Neuronal stem cell (in vitro differentiated cells): ENCODE measurements around the gene ARMC7.
"Not testable (repeated sequence)": the region's sequence is repeated elsewhere in the genome, so short reads cannot be mapped to it uniquely, and the experiment has no call there.

Experiments
- DNase-seq: peaks from one replicate; pipeline ENCODE4 v3.0.0-alpha.2; 2013; ENCODE audit warnings: low spot score
- H2AFZ ChIP-seq: one replicate; pipeline ENCODE4 v1.6.1; 2013; ENCODE audit warnings: mild to moderate bottlenecking, low read length, inconsistent platforms
- H2AK5ac ChIP-seq: 2 replicates; pipeline ENCODE4 v1.6.1; 2013; ENCODE audit warnings: low read depth, mild to moderate bottlenecking, inconsistent platforms, low read length, moderate library complexity, mixed read lengths
- H2BK120ac ChIP-seq: 2 replicates; pipeline ENCODE4 v1.6.1; 2013; ENCODE audit warnings: low read depth, mild to moderate bottlenecking, inconsistent platforms, low read length, moderate library complexity, mixed read lengths
- H2BK12ac ChIP-seq: one replicate; pipeline ENCODE4 v1.6.1; 2013; ENCODE audit warnings: low read length, inconsistent platforms
- H2BK15ac ChIP-seq: 2 replicates; pipeline ENCODE4 v1.6.1; 2013; ENCODE audit warnings: mild to moderate bottlenecking, low read length, inconsistent platforms, mixed read lengths
- H2BK5ac ChIP-seq: one replicate; pipeline ENCODE4 v1.6.1; 2013; ENCODE audit warnings: inconsistent platforms, mild to moderate bottlenecking, low read length, moderate library complexity
- H3K14ac ChIP-seq: one replicate; pipeline ENCODE4 v1.6.1; 2013; ENCODE audit warnings: low read length, inconsistent platforms
- H3K18ac ChIP-seq: 2 replicates; pipeline ENCODE4 v1.6.1; 2013; ENCODE audit warnings: low read length, inconsistent platforms
- H3K23ac ChIP-seq: 2 replicates; pipeline ENCODE4 v1.6.1; 2013; ENCODE audit warnings: low read depth, mild to moderate bottlenecking, mixed read lengths, low read length, inconsistent platforms; ENCODE audit not compliant: poor library complexity
- H3K27ac ChIP-seq: replicated peaks from 3 replicates; pipeline ENCODE4 v1.5.1; 2013; ENCODE audit warnings: low read length, inconsistent platforms
- H3K27me3 ChIP-seq, 3 experiments: 2 replicates each; pipeline ENCODE4 v1.6.1; 2013; ENCODE audit warnings: low read length in 3 of 3, mild to moderate bottlenecking in 2 of 3, inconsistent platforms in 1 of 3, low read depth in 1 of 3, mixed read lengths in 1 of 3, moderate library complexity in 1 of 3; ENCODE audit not compliant: control insufficient read depth in 3 of 3, insufficient read depth in 3 of 3
- H3K36me3 ChIP-seq, 2 donors: replicated peaks in 1 of 2; 2 replicates each; pipeline ENCODE4 v1.6.1; 2013; ENCODE audit warnings: low read length in 2 of 2; ENCODE audit not compliant: control insufficient read depth in 2 of 2, insufficient read depth in 2 of 2
- H3K4ac ChIP-seq: 2 replicates; pipeline ENCODE4 v1.6.1; 2013; ENCODE audit warnings: inconsistent platforms, mild to moderate bottlenecking, low read length, moderate library complexity
- H3K4me1 ChIP-seq, 2 donors: 1 replicate in 1 of 2; 2 replicates in 1 of 2; pipeline ENCODE4 v1.6.1; 2013; ENCODE audit warnings: low read length in 2 of 2, low read depth in 1 of 2; ENCODE audit not compliant: control insufficient read depth in 2 of 2, insufficient read depth in 1 of 2
- H3K4me2 ChIP-seq: one replicate; pipeline ENCODE4 v1.6.1; 2013; ENCODE audit warnings: mild to moderate bottlenecking, low read length, inconsistent platforms; ENCODE audit not compliant: insufficient read depth, poor library complexity, severe bottlenecking
- H3K4me3 ChIP-seq, 2 donors: 2 replicates each; pipeline ENCODE4 v1.5.1; 2013; ENCODE audit warnings: low read length in 2 of 2, mild to moderate bottlenecking in 2 of 2, inconsistent platforms in 1 of 2, moderate library complexity in 1 of 2
- H3K79me1 ChIP-seq: one replicate; pipeline ENCODE4 v1.6.1; 2013; ENCODE audit warnings: low read depth, mild to moderate bottlenecking, inconsistent platforms, low read length, moderate library complexity
- H3K9ac ChIP-seq: one replicate; pipeline ENCODE4 v1.6.1; 2013; ENCODE audit warnings: mild to moderate bottlenecking, low read depth, low read length, inconsistent platforms; ENCODE audit not compliant: poor library complexity
- H3K9me3 ChIP-seq, 2 donors: replicated peaks in 1 of 2; 2 replicates each; pipeline versions ENCODE3 to v1.6.1; 2013; ENCODE audit warnings: low read length in 2 of 2, mild to moderate bottlenecking in 2 of 2, inconsistent platforms in 1 of 2, low read depth in 1 of 2, mixed read lengths in 1 of 2, moderate library complexity in 1 of 2; ENCODE audit not compliant: control insufficient read depth in 2 of 2, insufficient read depth in 1 of 2
- H4K8ac ChIP-seq: one replicate; pipeline ENCODE4 v1.6.1; 2013; ENCODE audit warnings: low read depth, mild to moderate bottlenecking, inconsistent platforms, low read length, moderate library complexity
- H4K91ac ChIP-seq: one replicate; pipeline ENCODE4 v1.6.1; 2013; ENCODE audit warnings: low read length, low read depth, mild to moderate bottlenecking, inconsistent platforms; ENCODE audit not compliant: poor library complexity
- WGBS, 2 donors: extraction: QIAGEN DNeasy Blood & Tissue Kit; methylation state at CpG; one replicate each; pipeline ENCODE4 v1.1.7; 2013; ENCODE audit warnings: missing lambda C conversion rate in 2 of 2, mixed read lengths in 1 of 2; ENCODE audit not compliant: insufficient read length in 2 of 2, insufficient replicate concordance in 1 of 2; ENCODE audit errors: extremely low coverage in 2 of 2; 5-methylcytosine and 5-hydroxymethylcytosine counted together

ARMC7 gene

GRCh38 chr17:75163074-75163473 is 53.3 kb downstream of the ARMC7 start:
- Histone ChIP-seq H2AFZ (no peak overlapping the region), H3K4me3 (no peak overlapping the region), H3K14ac (no peak overlapping the region), H3K4me1 (no peaks in the 10 kb centered on the region), H3K27ac (no peak overlapping the region), H3K27me3 (no peaks in the 10 kb centered on the region), H3K79me1 (no peaks in the 10 kb centered on the region), H3K4ac (no peak overlapping the region), H3K18ac (no peak overlapping the region), H2BK12ac (no peak overlapping the region), H2AK5ac (no peak overlapping the region), H4K91ac (no peak overlapping the region), H3K23ac (no peak overlapping the region), H2BK120ac (no peak overlapping the region), H3K36me3 (peaks cover 10 to 78% of the 10 kb centered on the region in 2 donors), H3K4me2 (no peak overlapping the region), H4K8ac (no peak overlapping the region), H3K9ac (no peak overlapping the region), H2BK15ac (no peak overlapping the region), H2BK5ac (no peak overlapping the region), H3K9me3 (no peaks in the 10 kb centered on the region)
- no peak for DNase-seq
- no CpG with 5 or more reads among the region's 5 CpGs for WGBS, 2 donors

- not testable (repeated sequence) for H3K9me3 ChIP-seq, H3K4ac ChIP-seq, H3K4me2 ChIP-seq, H3K9ac ChIP-seq, H3K4me1 ChIP-seq, H3K14ac ChIP-seq, H2BK15ac ChIP-seq, H4K91ac ChIP-seq, H3K27ac ChIP-seq, H3K4me3 ChIP-seq, H3K18ac ChIP-seq, H2BK5ac ChIP-seq, H3K27me3 ChIP-seq, H2BK12ac ChIP-seq, H2AFZ ChIP-seq, H3K23ac ChIP-seq, H3K79me1 ChIP-seq, DNase-seq, H2BK120ac ChIP-seq, H2AK5ac ChIP-seq, H4K8ac ChIP-seq
- WGBS, 2 donors = no CpG with 5 or more reads among the region's 15 CpGs
- peaks cover 15 to 80% of the 10 kb centered on the region in 2 donors for H3K36me3 ChIP-seq
Measured at GRCh38 chr17:75164606-75165005, 54.8 kb downstream of the ARMC7 start.

- H4K8ac ChIP-seq = no peak overlapping the region
- H3K14ac ChIP-seq = no peak overlapping the region
- no peak overlapping the region for H2BK120ac ChIP-seq
- no peak overlapping the region for H3K27ac ChIP-seq
- WGBS, 2 donors = no CpG with 5 or more reads among the region's 4 CpGs
- H3K4me3 ChIP-seq = no peak overlapping the region
- no peak overlapping the region for H2BK5ac ChIP-seq
- H3K18ac ChIP-seq = no peak overlapping the region
- H3K4me1 ChIP-seq = no peaks in the 10 kb centered on the region
- no peak overlapping the region for H3K4ac ChIP-seq
- H4K91ac ChIP-seq = no peak overlapping the region
- DNase-seq = no peak
- H3K79me1 ChIP-seq = peaks cover 2% of the 10 kb centered on the region
- no peak overlapping the region for H3K23ac ChIP-seq
- H2BK15ac ChIP-seq = no peak overlapping the region
- H2AK5ac ChIP-seq = no peak overlapping the region
- no peak overlapping the region for H2AFZ ChIP-seq
- H3K36me3 ChIP-seq = peaks cover 25 to 92% of the 10 kb centered on the region in 2 donors
- no peak overlapping the region for H2BK12ac ChIP-seq
- no peaks in the 10 kb centered on the region for H3K9me3 ChIP-seq
- H3K9ac ChIP-seq = no peak overlapping the region
- no peak overlapping the region for H3K4me2 ChIP-seq
- no peaks in the 10 kb centered on the region for H3K27me3 ChIP-seq
Measured at GRCh38 chr17:75168998-75169397, 59.2 kb downstream of the ARMC7 start.

GRCh38 chr17:75173526-75173925 is 63.8 kb downstream of the ARMC7 start:
- Histone ChIP-seq H3K23ac (no peak overlapping the region), H2BK120ac (no peak overlapping the region), H2BK15ac (no peak overlapping the region), H2BK5ac (no peak overlapping the region), H3K79me1 (peaks cover 5% of the 10 kb centered on the region), H4K91ac (no peak overlapping the region), H2AFZ (no peak overlapping the region), H3K4me2 (no peak overlapping the region), H3K27ac (no peak overlapping the region), H3K9me3 (no peaks in the 10 kb centered on the region), H2BK12ac (no peak overlapping the region), H2AK5ac (no peak overlapping the region), H3K4me1 (no peaks in the 10 kb centered on the region), H3K18ac (no peak overlapping the region), H3K4ac (no peak overlapping the region), H4K8ac (no peak overlapping the region), H3K27me3 (no peaks in the 10 kb centered on the region), H3K4me3 (no peak overlapping the region), H3K36me3 (peaks cover 42 to 97% of the 10 kb centered on the region in 2 donors), H3K9ac (no peak overlapping the region), H3K14ac (no peak overlapping the region)
- no CpG with 5 or more reads among the region's 4 CpGs for WGBS, 2 donors
- no peak for DNase-seq
